Uterus (tissue), 4 donors: ENCODE measurements around the gene NSFL1C. TPM values are rescaled to one million over a fixed set of nuclear protein-coding genes. Genes with fewer than 3 reads are reported as not detected.

Experiments
- DNase-seq, 2 donors: peaks; one replicate each; pipeline ENCODE4 v3.0.0-alpha.2; 2019 to 2020
- H3K27ac ChIP-seq, 2 donors: fragments of 200-600 bp; sonication (generic); 1 replicate in 1 of 2; 2 replicates in 1 of 2; pipeline ENCODE4 v1.5.1; 2016 to 2018
- H3K27me3 ChIP-seq, 2 donors: fragments of 200-600 bp; sonication (generic); one replicate each; pipeline ENCODE4 v1.5.1; 2018 to 2019; ENCODE audit warnings: control low read depth in 1 of 2
- H3K36me3 ChIP-seq, 2 donors: fragments of 200-600 bp; sonication (generic); one replicate each; pipeline ENCODE4 v1.5.1; 2019; ENCODE audit warnings: control low read depth in 1 of 2
- H3K4me1 ChIP-seq, 2 donors: fragments of 200-600 bp; sonication (generic); one replicate each; pipeline ENCODE4 v1.5.1; 2018 to 2019; ENCODE audit warnings: control low read depth in 1 of 2
- H3K4me3 ChIP-seq, 2 donors: fragments of 200-600 bp; sonication (generic); 1 replicate in 1 of 2; 2 replicates in 1 of 2; pipeline ENCODE4 v1.5.1; 2018 to 2019; ENCODE audit warnings: mild to moderate bottlenecking in 1 of 2
- H3K9me3 ChIP-seq, 2 donors: fragments of 200-600 bp; sonication (generic); one replicate each; pipeline ENCODE4 v1.5.1; 2019; ENCODE audit warnings: control low read depth in 1 of 2
- CTCF ChIP-seq, 4 experiments: fragments of 200-600 bp in 2 of 4; fragments of 450-650 bp in 2 of 4; sonication (generic) in 2 of 4; IDR thresholded peaks; one replicate each; pipeline ENCODE4 v1.5.1; 2016 to 2019; ENCODE audit warnings: antibody characterized with exemption in 4 of 4, mild to moderate bottlenecking in 2 of 4, moderate library complexity in 1 of 4
- POLR2A ChIP-seq, 2 donors: fragments of 450-650 bp; IDR thresholded peaks; one replicate each; pipeline ENCODE4 v1.6.1; 2016; ENCODE audit warnings: antibody characterized with exemption in 2 of 2, mild to moderate bottlenecking in 1 of 2, moderate library complexity in 1 of 2
- intact Hi-C: fragments of 100-400 bp; cut with DNase I; formaldehyde crosslinking; loops from one replicate; pipeline ENCODE4 v1.15.1; 2023; ENCODE audit warnings: low total_unique reads
- total RNA-seq, 4 donors: library from RNA; depleted of rRNA in 3 of 4; stranded (reverse); fragments of >200 nt in 3 of 4; gene quantifications; one replicate each; pipeline versions ENCODE4 v1.1.0 to v1.2.4, GENCODE V29; 2014 to 2023
- donor health status: DM: yes; HTN: yes; CAD: no.

The NSFL1C gene
- total RNA-seq, 4 donors from 2014 or later: 18.7 to 67.8 (median 35.8) TPM

GRCh38 chr20:1473246-1474220 is 6.9 kb upstream of the NSFL1C start:
- H3K27me3 ChIP-seq: no peaks in the 10 kb centered on the region
- H3K27ac ChIP-seq: no peak overlapping the region
- TF ChIP-seq POLR2A (IDR thresholded peaks at IDR 0.05) (no peak), CTCF (IDR thresholded peaks at IDR 0.05) (no peak)
- intact Hi-C loops: no loop called here
- H3K36me3 ChIP-seq: no peaks in the 10 kb centered on the region
- no peak for DNase-seq
- no peaks in the 10 kb centered on the region for H3K9me3 ChIP-seq
- H3K4me1 ChIP-seq: no peaks in the 10 kb centered on the region
- no peak overlapping the region for H3K4me3 ChIP-seq

GRCh38 chr20:1472556-1473245 is 6.1 kb upstream of the NSFL1C start:
- H3K27ac ChIP-seq: no peak overlapping the region
- no peak for DNase-seq
- H3K9me3 ChIP-seq: no peaks in the 10 kb centered on the region
- no peak overlapping the region for H3K4me3 ChIP-seq
- intact Hi-C loops: no loop called here
- H3K36me3 ChIP-seq: no peaks in the 10 kb centered on the region
- no peak for TF ChIP-seq POLR2A (IDR thresholded peaks at IDR 0.05)
- no peak for TF ChIP-seq CTCF (IDR thresholded peaks at IDR 0.05)
- H3K4me1 ChIP-seq: no peaks in the 10 kb centered on the region
- no peaks in the 10 kb centered on the region for H3K27me3 ChIP-seq

- Histone ChIP-seq H3K9me3 (no peaks in the 10 kb centered on the region), H3K27ac (no peak overlapping the region), H3K27me3 (no peaks in the 10 kb centered on the region), H3K36me3 (no peaks in the 10 kb centered on the region), H3K4me3 (no peak overlapping the region), H3K4me1 (no peaks in the 10 kb centered on the region)
- TF ChIP-seq CTCF (IDR thresholded peaks at IDR 0.05): no peak
- TF ChIP-seq POLR2A (IDR thresholded peaks at IDR 0.05): no peak
- intact Hi-C loops: no loop called here
- DNase-seq: no peak
These were observed 4.6 kb upstream of the NSFL1C start for GRCh38 chr20:1471242-1471641.

DNA sequence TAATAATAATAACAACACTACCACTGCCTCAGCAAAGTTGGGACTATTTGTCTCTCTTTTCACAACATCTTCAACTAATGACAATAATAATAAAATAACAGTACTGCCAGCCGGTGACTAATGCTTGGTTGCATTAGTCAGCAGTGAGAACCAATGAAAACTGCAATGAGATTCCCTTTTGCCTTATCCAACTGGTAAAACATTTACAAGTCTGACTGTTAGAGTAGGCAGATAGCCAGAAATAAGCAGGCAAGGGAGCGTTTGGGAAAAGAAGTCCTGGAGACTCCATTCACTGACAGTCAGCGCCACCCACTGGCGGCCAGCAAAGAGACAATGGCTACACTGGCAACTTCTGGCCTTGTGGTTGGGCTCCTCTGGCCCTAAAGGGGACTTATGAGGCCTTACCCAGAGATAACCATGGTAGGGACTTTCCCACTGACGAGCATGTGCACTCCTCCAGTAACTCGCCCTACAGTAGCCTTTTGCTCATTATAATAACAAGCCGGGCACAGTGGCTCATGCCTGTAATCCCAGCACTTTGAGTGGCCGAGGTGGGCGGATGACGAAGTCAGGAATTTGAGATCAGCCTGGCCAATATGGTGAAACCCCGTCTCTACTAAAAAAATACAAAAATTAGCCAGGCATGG is 3.4 kb upstream of the NSFL1C start:
- no peak overlapping the region for H3K27ac ChIP-seq
- no peaks in the 10 kb centered on the region for H3K9me3 ChIP-seq
- no peaks in the 10 kb centered on the region for H3K27me3 ChIP-seq
- H3K4me1 ChIP-seq: peaks cover 0 to 10% of the 10 kb centered on the region in 2 donors
- intact Hi-C loops: loop anchor here (10.0 kb wide), 1 partner anchor 155 kb away; no protein-coding TSS in a partner anchor
- peak; percentile 47 to 51 for DNase-seq
- TF ChIP-seq CTCF (IDR thresholded peaks at IDR 0.05): peak; percentile 31 to 67 (median 40)
- no peak for TF ChIP-seq POLR2A (IDR thresholded peaks at IDR 0.05)
- H3K36me3 ChIP-seq: no peaks in the 10 kb centered on the region
- H3K4me3 ChIP-seq: no peak overlapping the region
